Measurements from ENCODE around the gene FOSL2. TPM values are rescaled to one million over a fixed set of nuclear protein-coding genes. Genes with fewer than 3 reads are reported as not detected.

The FOSL2 gene
- total RNA-seq, 1 donor from 2014 or later = 50.2 TPM

DNA sequence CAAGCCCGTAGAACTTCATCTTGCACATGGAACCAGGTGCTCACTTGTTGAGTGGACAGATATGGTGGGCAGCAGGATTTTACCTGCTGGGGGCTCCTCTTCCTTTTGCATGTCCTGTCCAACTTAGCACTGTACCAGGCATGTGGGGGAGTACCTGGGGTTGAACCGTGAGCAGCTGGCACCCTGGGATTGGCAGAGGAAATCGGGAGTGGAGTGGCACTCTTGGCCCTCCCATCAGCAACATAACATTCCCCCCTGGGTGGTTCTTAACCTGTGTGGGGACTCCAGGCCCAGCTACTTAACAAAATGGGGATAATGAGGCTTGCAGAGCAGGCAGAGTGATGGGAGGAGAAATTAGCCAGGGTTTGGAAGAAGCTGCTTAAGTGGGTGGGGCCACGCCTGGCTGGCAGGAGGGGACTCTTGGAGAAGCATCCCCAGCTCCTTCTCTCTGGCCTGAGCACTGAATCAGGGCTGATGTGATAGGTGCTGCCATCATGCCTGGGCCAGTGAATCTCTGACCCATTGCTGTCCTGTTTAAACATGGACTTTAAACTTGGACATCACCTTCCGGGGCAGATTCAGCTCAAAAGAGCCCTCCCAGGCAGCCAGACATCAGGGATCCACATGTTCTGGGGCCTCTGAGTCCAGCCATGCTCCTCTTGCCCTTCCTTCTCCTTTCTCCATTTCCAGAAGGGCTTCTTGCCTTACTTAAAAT, 15.5 kb downstream of the FOSL2 start:
- Histone ChIP-seq H3K9me3 (replicated peaks) (no peaks in the 10 kb centered on the region), H3K4me1 (peaks cover 67% of the 10 kb centered on the region), H3K36me3 (peaks cover 97% of the 10 kb centered on the region), H3K27ac (replicated peaks) (peak overlapping the region; percentile 62), H3K4me3 (no peak overlapping the region), H3K27me3 (ENCODE audit: low read depth) (no peaks in the 10 kb centered on the region)
- TF ChIP-seq, protein P1, sequence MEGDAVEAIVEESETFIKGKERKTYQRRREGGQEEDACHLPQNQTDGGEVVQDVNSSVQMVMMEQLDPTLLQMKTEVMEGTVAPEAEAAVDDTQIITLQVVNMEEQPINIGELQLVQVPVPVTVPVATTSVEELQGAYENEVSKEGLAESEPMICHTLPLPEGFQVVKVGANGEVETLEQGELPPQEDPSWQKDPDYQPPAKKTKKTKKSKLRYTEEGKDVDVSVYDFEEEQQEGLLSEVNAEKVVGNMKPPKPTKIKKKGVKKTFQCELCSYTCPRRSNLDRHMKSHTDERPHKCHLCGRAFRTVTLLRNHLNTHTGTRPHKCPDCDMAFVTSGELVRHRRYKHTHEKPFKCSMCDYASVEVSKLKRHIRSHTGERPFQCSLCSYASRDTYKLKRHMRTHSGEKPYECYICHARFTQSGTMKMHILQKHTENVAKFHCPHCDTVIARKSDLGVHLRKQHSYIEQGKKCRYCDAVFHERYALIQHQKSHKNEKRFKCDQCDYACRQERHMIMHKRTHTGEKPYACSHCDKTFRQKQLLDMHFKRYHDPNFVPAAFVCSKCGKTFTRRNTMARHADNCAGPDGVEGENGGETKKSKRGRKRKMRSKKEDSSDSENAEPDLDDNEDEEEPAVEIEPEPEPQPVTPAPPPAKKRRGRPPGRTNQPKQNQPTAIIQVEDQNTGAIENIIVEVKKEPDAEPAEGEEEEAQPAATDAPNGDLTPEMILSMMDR (IDR thresholded peaks at IDR 0.05; ENCODE audit: borderline replicate concordance) = no peak
- DNase-seq = no peak
- intact Hi-C loops (cut with micrococcal nuclease) = no loop called here

DNA sequence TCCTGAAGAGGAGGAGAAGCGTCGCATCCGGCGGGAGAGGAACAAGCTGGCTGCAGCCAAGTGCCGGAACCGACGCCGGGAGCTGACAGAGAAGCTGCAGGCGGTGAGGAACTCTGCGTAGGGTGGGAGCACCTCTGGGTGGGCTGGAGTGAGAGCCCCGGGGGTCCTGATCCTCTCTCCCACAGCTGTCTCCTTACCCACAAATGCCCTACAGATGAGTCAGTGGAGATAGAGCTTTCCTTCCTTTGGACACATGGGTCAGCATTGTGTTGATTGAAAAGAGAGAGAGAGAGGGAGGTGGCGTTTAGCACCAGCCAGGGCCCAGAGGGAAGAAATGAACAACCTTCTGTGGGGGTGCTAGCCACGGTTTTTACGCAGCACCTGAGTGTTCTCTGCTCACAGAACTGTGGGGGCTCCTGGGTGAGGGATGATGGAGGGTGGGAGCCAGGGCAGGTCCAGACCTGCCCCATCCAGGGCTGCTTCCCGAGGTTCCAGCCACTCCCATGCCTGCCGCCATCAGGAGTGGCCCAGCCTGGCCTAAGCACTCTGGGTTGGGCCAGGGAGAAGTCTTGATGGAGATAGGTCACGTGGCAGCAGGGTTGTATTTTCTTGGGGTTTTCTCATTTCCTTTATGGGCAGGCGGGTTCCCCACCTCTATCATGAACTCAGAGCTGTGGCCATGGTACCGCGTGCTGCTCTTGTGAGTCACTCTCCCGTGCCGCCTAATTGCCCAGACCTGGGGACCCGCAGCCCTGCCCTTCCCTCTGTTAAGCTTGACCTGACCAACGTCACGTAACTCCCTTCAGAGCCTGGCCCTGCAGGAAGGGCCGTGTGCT, 16.3 kb downstream of the FOSL2 start:
- no peak for DNase-seq
- intact Hi-C loops (cut with micrococcal nuclease) = no loop called here
- Histone ChIP-seq H3K4me3 (no peak overlapping the region), H3K27ac (replicated peaks) (peak overlapping the region; percentile 16), H3K27me3 (ENCODE audit: low read depth) (no peaks in the 10 kb centered on the region), H3K36me3 (peaks cover 100% of the 10 kb centered on the region), H3K9me3 (replicated peaks) (no peaks in the 10 kb centered on the region), H3K4me1 (peaks cover 67% of the 10 kb centered on the region)
- TF ChIP-seq, protein P1 (IDR thresholded peaks at IDR 0.05; ENCODE audit: borderline replicate concordance) = no peak

DNA sequence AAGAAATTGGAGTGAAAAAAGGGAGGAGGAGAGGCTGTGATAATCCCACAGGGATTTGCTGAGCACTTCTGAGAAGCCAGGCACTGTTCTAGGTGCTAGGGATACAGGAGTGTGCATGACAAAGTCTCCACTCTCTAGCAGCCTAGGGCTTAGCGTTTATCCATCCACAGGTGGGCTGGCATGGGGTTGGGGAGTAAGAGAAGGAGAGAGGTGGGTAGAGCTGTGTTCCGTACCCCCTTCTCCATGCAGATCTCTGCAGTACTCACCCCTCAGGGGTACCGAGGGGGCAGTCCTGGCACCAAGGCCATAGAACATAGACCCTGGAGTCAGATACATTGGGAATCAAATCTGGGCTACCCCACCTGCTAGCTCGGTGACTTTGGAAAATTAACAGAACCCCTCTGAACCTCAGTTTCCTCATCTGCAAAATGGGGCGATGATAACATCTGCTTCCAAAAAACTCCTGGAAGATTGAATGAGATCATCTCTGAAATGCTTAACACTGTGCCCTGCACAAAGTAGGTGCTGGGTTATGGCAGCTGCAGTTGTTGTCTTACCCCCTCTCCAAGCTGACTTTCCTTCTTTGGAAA, 18.6 kb downstream of the FOSL2 start:
- intact Hi-C loops (cut with micrococcal nuclease) = no loop called here
- Histone ChIP-seq H3K27me3 (ENCODE audit: low read depth) (no peaks in the 10 kb centered on the region), H3K4me1 (peaks cover 60% of the 10 kb centered on the region), H3K36me3 (peaks cover 100% of the 10 kb centered on the region), H3K27ac (replicated peaks) (peak overlapping the region; percentile 27), H3K9me3 (replicated peaks) (no peaks in the 10 kb centered on the region), H3K4me3 (no peak overlapping the region)
- DNase-seq = no peak
- TF ChIP-seq, protein P1 (IDR thresholded peaks at IDR 0.05; ENCODE audit: borderline replicate concordance) = no peak

DNA sequence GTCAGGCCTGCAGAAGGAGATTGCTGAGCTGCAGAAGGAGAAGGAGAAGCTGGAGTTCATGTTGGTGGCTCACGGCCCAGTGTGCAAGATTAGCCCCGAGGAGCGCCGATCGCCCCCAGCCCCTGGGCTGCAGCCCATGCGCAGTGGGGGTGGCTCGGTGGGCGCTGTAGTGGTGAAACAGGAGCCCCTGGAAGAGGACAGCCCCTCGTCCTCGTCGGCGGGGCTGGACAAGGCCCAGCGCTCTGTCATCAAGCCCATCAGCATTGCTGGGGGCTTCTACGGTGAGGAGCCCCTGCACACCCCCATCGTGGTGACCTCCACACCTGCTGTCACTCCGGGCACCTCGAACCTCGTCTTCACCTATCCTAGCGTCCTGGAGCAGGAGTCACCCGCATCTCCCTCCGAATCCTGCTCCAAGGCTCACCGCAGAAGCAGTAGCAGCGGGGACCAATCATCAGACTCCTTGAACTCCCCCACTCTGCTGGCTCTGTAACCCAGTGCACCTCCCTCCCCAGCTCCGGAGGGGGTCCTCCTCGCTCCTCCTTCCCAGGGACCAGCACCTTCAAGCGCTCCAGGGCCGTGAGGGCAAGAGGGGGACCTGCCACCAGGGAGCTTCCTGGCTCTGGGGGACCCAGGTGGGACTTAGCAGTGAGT, 19.4 kb downstream of the FOSL2 start:
- Histone ChIP-seq H3K27ac (replicated peaks) (peak overlapping the region; percentile 42), H3K9me3 (replicated peaks) (no peaks in the 10 kb centered on the region), H3K27me3 (ENCODE audit: low read depth) (no peaks in the 10 kb centered on the region), H3K4me3 (no peak overlapping the region), H3K4me1 (peaks cover 52% of the 10 kb centered on the region), H3K36me3 (peaks cover 95% of the 10 kb centered on the region)
- intact Hi-C loops (cut with micrococcal nuclease) = no loop called here
- no peak for DNase-seq
- TF ChIP-seq, protein P1 (IDR thresholded peaks at IDR 0.05; ENCODE audit: borderline replicate concordance) = no peak

DNA sequence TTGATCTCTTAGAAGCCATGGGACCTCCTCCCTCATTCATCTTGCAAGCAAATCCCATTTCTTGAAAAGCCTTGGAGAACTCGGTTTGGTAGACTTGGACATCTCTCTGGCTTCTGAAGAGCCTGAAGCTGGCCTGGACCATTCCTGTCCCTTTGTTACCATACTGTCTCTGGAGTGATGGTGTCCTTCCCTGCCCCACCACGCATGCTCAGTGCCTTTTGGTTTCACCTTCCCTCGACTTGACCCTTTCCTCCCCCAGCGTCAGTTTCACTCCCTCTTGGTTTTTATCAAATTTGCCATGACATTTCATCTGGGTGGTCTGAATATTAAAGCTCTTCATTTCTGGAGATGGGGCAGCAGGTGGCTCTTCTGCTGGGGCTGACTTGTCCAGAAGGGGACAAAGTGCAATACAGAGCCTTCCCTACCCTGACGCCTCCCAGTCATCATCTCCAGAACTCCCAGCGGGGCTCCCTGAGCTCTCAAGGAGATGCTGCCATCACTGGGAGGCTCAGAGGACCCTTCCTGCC, 20.0 kb downstream of the FOSL2 start:
- no peaks in the 10 kb centered on the region for H3K27me3 ChIP-seq (ENCODE audit: low read depth)
- intact Hi-C loops (cut with micrococcal nuclease) = no loop called here
- no peak overlapping the region for H3K4me3 ChIP-seq
- peaks cover 94% of the 10 kb centered on the region for H3K36me3 ChIP-seq
- peaks cover 45% of the 10 kb centered on the region for H3K4me1 ChIP-seq
- H3K9me3 ChIP-seq (replicated peaks) = no peaks in the 10 kb centered on the region
- peak overlapping the region; percentile 42 for H3K27ac ChIP-seq (replicated peaks)
- no peak for DNase-seq
- TF ChIP-seq, protein P1 (IDR thresholded peaks at IDR 0.05; ENCODE audit: borderline replicate concordance) = no peak

Measured in left ventricle myocardium inferior (tissue), 1 donor.